Colon (tissue), 2 donors: Measurements from ENCODE around the gene PDZD2.
"Not testable (repeated sequence)": the region's sequence is repeated elsewhere in the genome, so short reads cannot be mapped to it uniquely, and the experiment has no call there.

Source experiments
- FAIRE-seq: peaks from 2 replicates; lab custom pipeline; 2012; peaks lifted over from hg19 to GRCh38; lab: Jason Lieb, UNC
- donor health status: control.
- donor health status: control.

PDZD2 gene

DNA sequence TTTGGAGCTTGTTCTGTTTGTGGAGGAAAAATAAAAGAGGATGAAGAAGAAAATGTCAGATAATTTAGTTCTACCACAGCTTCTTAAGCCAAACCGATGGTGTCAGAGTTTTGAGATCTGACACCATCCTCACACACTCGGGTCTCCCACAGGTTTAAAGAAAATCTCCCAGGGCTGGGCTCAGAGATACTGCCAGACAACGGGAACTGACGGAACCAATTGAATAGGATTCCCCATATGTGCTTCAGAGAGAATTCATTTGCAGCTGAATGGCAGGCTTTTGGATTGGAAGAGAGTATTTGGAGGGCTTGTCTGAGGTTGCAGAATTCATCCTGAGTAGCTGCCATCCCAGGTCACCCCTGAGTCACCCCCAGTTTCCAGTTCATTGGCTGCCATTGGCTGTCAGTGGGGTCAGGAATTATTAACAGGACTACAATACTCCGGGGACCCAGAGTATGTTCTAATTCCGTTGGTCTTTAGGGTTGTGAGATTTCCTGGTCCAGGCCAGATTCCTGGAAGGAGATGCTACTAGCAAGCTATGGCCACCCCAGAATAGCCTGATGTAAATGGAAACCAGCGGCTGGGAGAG lies 131.3 kb downstream of the PDZD2 start:
- no peak for FAIRE-seq

DNA sequence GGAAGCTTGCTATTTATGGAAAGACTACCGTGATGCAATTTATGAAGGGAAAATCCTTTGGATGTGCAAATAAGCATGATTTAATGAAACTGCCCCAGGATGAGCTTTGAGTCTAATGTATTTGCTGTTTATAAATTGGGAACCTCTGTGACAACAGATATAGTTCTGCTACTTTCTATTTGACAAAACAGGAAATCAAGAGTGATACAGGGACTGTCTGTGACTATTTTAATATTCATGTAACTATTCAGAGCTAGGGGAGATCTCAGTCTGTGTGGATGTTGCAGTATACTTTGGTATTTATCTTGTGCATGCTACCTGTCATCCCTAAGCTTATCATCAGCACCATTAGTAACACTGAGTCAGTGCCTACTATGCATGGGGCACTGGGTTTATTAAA lies 132.1 kb downstream of the PDZD2 start:
- FAIRE-seq = no peak

DNA sequence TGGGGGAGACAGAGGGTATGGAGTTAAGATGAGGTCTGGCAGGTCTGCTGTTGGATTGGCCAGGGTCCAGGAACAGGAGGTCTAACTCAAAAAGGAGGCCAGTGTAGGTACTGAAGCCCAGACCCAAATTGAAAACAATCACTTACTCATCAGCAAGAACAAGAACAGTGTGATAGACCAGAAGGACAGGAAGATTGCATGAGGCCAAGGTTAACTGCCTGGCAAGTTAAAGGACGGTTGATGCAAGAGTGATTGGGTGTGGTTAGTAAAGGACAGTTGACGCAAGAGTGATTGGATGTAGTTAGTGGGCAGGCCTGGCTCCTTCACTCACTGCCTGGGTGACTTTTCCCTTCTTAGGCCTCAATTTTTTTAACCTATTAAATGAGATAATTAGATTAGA lies 132.6 kb downstream of the PDZD2 start:
- no peak for FAIRE-seq

- not testable (repeated sequence) for FAIRE-seq
Measured at GRCh38 chr5:31776294-31776693, 137.4 kb downstream of the PDZD2 start.

DNA sequence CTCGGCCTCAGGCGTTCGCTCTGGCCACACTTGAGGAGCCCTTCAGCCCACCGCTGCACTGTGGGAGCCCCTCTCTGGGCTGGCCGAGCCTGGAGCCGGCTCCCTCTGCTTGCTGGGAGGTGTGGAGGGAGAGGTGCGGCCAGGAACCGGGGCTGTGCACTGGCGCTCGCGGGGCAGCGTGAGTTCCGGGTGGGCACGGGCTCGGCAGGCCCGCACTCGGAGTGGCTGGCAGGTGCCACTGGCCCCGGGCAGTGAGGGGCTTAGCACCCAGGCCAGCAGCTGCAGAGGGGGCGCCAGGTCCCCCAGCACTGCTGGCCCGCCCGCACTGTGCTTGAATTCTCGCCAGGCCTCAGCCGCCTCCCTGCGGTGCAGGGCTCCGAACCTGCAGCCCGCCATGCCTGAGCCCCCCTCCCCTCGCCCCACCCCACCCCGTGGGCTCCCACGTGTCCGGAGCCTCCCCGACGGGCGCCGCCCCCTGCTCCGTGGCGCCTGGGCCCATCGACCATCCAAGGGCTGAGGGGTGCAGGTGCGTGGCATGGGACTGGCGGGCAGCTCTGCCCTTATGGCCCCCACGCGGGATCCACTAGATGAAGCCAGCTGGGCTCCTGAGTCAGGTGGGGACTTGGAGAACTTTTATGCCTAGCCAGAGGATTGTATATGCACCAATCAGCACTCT lies 138.2 kb downstream of the PDZD2 start:
- no peak for FAIRE-seq

- no peak for FAIRE-seq
Measured at GRCh38 chr5:31781772-31782171, 142.8 kb downstream of the PDZD2 start.

- FAIRE-seq = no peak
Measured at GRCh38 chr5:31783086-31783645, 144.2 kb downstream of the PDZD2 start.

DNA sequence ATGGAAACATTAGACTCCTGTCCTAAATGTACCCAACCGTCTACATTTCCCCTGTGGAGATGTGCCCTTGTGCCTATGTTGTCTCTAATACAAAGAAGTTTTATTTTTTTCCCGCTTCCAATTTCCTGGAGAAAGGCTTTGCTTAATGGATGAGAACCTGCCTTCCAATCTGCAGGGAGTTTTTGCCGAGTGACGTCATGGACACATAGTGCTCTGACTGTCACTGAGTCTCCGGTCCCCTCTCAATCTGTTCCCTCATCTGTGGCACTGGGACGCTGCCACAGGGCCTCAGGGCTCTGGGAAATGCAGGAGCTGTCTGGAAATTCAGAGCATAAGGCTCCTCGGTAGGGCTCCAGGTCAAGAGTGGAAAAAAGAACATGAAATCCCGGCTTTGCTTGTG lies 144.8 kb downstream of the PDZD2 start:
- FAIRE-seq = no peak

DNA sequence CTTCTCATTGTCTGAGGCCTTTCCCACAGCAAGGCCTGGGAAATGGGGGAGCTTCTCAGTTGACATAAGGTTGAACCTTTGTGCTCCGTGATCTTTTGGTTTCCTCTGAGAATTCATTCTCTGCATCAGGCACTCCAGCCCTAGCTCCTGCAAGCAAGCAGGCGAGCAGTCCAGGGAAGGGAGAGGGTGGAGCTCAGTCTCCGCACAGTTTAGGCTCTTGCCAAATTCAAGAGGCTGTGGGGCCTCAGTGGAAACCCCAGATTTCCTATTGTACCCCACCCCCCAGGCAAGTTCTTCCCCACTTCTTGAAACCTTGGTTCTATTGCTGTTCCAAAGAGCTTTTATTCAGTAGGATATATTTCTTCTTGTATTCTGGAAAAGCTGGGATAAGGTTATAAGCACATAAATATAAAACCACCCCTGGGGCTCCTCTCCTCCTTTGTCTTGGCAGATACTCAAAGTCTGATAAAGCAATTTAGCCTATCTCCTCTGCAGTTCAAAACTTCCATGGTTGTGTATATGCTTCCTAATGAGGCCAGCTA lies 147.2 kb downstream of the PDZD2 start:
- no peak for FAIRE-seq

- FAIRE-seq = no peak
Measured at GRCh38 chr5:31794009-31794408, 155.1 kb downstream of the PDZD2 start.

- FAIRE-seq = no peak
Measured at GRCh38 chr5:31798168-31798567, 159.2 kb downstream of the PDZD2 start.

GRCh38 chr5:31800351-31800750 lies 161.4 kb downstream of the PDZD2 start:
- FAIRE-seq = no peak

GRCh38 chr5:31805785-31806400 lies 167.0 kb downstream of the PDZD2 start:
- FAIRE-seq = no peak

GRCh38 chr5:31806561-31806960 lies 167.6 kb downstream of the PDZD2 start:
- no peak for FAIRE-seq

DNA sequence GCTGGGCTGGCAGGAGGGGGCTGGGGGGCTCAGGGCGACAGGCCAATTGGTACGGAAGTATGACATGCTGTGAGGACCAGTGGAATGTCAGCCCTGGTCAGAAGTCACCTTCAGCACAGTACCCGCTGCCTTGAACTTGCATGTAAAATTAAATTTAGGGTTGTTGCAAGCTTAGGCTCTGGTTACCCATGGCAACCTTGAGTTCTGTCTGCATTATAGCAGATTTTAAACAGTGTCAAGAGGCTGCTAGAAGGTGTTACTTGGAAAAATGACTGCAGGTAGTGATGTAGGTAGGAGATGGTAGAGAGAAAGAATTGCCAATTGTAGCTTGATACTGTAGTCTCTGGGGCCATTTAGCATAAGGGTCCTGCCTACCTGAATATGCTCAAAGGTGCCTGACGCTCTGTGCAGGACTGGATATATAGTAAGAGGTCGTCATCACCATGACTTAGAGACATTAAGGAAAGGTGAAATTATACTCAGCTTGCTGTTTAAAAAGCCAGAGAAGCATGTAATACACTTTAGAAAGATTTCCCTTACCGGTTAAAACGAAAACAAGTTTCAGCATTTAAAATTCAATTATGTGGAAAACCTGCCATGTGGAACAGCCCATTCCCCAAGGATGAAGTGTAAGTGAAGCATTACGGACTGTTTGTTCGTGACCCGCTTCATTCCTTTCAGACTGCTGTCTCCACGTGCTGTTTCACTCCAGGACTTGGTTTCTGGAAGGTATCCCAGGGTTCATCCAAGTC lies 169.0 kb downstream of the PDZD2 start:
- no peak for FAIRE-seq

DNA sequence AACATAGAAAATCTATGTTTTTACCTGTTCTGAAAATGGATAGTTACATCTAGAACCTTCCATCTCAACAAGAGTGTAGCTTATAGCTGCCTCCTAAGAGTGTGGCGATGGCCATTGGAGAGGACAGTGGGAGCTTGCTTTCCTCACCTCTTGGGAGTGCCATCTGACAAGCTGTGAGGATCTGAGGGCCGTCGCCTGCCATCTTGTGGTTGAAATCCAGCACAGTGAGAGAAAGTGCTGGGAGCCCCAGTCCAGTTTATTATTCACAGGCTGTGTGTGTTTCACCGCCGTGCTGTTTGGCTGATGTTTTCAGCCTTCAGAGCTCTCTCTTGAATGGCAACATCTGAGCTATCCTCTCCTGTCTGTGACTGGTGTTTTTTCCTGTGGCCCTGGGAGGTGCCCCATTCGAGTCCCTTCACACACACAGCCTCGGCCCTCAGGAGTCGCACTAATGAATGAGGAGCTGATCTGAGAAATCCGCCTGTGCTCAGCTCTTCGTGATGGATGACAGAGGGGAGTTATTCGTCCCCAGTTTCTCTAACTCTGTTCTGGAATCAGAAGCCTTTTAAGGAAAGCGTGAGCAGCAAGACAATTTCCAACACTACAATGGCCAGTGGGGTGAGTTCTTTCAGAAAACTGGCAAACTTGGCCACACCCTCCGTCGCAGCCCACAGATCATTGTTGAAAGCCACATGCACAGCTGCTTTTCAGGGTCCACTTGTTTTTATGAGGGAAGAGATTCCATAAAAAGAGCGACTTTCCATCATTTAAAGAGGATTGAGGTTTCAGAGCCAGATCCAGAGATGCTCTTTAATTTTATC lies 170.3 kb downstream of the PDZD2 start:
- no peak for FAIRE-seq

- no peak for FAIRE-seq
Measured at GRCh38 chr5:31811210-31811609, 172.3 kb downstream of the PDZD2 start.

DNA sequence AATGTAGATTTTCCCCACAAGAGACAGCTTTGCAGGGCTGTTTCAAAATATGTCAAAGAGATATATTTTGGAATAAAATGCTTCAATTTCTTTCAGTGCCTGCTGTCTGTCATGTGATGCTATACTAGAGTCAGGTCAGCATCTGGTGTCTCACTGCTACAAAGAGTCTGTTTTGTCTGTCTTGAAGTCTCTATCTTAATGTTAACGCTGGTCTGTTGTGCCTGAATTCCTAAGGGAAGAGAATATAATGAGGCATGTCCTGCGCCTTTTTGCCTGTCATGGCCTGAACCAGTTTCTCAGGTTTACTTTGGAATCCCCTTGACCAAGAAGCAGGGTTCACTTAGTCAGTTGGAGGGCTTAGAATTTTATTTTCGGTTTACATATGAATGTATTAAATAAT lies 176.4 kb downstream of the PDZD2 start:
- no peak for FAIRE-seq

GRCh38 chr5:31819926-31820516 lies 181.1 kb downstream of the PDZD2 start:
- no peak for FAIRE-seq

- FAIRE-seq = no peak
Measured at GRCh38 chr5:31823472-31823871, 184.5 kb downstream of the PDZD2 start.

GRCh38 chr5:31824869-31825517 lies 186.1 kb downstream of the PDZD2 start:
- no peak for FAIRE-seq
